ENCODE measurements around the gene KRTAP5-1.
A peak's percentile ranks its signal among the peaks of the same experiment; 100 is the strongest.

- TF ChIP-seq, protein P1, sequence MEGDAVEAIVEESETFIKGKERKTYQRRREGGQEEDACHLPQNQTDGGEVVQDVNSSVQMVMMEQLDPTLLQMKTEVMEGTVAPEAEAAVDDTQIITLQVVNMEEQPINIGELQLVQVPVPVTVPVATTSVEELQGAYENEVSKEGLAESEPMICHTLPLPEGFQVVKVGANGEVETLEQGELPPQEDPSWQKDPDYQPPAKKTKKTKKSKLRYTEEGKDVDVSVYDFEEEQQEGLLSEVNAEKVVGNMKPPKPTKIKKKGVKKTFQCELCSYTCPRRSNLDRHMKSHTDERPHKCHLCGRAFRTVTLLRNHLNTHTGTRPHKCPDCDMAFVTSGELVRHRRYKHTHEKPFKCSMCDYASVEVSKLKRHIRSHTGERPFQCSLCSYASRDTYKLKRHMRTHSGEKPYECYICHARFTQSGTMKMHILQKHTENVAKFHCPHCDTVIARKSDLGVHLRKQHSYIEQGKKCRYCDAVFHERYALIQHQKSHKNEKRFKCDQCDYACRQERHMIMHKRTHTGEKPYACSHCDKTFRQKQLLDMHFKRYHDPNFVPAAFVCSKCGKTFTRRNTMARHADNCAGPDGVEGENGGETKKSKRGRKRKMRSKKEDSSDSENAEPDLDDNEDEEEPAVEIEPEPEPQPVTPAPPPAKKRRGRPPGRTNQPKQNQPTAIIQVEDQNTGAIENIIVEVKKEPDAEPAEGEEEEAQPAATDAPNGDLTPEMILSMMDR (IDR thresholded peaks at IDR 0.05; ENCODE audit: insufficient read depth, low read length, poor library complexity, severe bottlenecking), result peak; percentile 82
- TF ChIP-seq EZH2phosphoT487 (conservative IDR thresholded peaks at IDR 0.05; ENCODE audit: low read length), result no peak
These were observed 10.7 kb downstream of the KRTAP5-1 start for GRCh38 chr11:1574238-1574932.
